ENCODE data around the gene PBX3.

DNA sequence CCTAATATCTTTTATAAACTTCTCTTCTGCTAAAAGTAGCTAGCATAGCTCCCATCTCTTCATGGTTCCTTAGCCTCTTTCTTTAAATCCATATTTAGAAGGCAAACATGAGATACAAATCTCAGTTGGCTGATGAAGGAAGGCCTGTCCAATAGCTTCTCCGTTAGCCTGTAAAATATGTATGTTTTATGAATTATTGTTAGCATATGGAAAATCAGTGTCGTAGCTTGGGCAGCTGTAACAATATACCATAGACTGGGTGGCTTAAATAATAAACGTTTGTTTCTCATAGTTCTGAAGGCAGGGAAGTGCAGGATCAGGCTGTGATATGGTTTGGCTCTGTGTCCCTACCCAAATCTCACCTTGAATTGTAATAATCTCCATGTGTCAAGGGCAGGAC lies 63.8 kb downstream of the PBX3 start:
- TF ChIP-seq, protein P1, sequence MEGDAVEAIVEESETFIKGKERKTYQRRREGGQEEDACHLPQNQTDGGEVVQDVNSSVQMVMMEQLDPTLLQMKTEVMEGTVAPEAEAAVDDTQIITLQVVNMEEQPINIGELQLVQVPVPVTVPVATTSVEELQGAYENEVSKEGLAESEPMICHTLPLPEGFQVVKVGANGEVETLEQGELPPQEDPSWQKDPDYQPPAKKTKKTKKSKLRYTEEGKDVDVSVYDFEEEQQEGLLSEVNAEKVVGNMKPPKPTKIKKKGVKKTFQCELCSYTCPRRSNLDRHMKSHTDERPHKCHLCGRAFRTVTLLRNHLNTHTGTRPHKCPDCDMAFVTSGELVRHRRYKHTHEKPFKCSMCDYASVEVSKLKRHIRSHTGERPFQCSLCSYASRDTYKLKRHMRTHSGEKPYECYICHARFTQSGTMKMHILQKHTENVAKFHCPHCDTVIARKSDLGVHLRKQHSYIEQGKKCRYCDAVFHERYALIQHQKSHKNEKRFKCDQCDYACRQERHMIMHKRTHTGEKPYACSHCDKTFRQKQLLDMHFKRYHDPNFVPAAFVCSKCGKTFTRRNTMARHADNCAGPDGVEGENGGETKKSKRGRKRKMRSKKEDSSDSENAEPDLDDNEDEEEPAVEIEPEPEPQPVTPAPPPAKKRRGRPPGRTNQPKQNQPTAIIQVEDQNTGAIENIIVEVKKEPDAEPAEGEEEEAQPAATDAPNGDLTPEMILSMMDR (conservative IDR thresholded peaks at IDR 0.05; ENCODE audit: low read length) = no peak
- TF ChIP-seq EZH2phosphoT487 (IDR thresholded peaks at IDR 0.05; ENCODE audit: borderline replicate concordance, low read depth, low read length) = no peak

All from OCI-LY7 (cell line).